ENCODE results near the gene CHID1.

DNA sequence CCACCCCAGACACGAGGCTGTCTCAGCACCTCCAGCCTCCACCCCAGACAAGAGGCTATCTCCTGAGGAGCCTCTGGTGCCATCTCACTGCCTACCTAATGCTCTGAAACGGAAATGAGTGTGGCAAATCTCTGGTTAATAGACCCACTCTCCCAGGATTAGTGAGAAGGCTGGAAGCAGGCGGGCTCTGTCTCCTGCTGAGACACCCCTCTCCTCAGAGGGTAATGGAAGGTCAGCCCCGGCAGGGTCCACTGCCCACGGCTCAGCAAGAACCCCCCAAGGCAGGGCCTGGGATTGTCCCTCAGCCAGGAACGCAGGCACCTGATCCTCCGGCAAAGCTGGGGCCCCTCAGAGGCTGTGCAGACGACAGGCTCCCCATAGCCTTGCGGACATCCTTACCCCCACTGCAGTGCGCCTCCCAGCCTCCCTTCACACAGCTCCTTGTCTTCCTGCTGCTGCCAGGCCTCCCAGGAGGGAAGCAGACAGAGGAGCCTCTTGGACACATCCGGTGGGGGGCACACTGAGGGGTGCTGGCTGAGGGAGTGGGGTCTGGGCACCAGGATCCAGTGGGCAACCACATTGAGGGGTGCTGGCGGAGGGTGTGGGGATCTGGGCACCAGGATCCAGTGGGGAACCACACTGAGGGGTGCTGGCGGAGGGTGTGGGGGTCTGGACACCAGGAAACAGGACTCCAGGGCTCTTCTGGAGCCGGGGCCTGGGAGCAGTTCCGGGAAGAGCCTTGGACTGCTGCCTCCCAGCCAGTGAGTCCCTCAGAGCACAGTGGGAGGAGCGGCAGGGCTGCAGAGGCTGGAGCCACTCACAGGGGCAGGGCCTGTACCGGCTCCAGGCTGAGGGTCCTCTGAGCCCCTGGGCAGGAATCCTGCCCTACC, 13.1 kb downstream of the CHID1 start:
- TF ChIP-seq, protein P1, sequence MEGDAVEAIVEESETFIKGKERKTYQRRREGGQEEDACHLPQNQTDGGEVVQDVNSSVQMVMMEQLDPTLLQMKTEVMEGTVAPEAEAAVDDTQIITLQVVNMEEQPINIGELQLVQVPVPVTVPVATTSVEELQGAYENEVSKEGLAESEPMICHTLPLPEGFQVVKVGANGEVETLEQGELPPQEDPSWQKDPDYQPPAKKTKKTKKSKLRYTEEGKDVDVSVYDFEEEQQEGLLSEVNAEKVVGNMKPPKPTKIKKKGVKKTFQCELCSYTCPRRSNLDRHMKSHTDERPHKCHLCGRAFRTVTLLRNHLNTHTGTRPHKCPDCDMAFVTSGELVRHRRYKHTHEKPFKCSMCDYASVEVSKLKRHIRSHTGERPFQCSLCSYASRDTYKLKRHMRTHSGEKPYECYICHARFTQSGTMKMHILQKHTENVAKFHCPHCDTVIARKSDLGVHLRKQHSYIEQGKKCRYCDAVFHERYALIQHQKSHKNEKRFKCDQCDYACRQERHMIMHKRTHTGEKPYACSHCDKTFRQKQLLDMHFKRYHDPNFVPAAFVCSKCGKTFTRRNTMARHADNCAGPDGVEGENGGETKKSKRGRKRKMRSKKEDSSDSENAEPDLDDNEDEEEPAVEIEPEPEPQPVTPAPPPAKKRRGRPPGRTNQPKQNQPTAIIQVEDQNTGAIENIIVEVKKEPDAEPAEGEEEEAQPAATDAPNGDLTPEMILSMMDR (IDR thresholded peaks at IDR 0.05) = no peak
- no peak for TF ChIP-seq POLR2A (IDR thresholded peaks at IDR 0.05)

Data from right lobe of liver (tissue), 4 donors.